ENCODE results near the gene USP3. TPM values are rescaled to one million over a fixed set of nuclear protein-coding genes. Genes with fewer than 3 reads are reported as not detected.
"Not testable (repeated sequence)": the region's sequence is repeated elsewhere in the genome, so short reads cannot be mapped to it uniquely, and the experiment has no call there.

Gene USP3
- total RNA-seq, 1 donor from 2014 or later, result 46.3 TPM

DNA sequence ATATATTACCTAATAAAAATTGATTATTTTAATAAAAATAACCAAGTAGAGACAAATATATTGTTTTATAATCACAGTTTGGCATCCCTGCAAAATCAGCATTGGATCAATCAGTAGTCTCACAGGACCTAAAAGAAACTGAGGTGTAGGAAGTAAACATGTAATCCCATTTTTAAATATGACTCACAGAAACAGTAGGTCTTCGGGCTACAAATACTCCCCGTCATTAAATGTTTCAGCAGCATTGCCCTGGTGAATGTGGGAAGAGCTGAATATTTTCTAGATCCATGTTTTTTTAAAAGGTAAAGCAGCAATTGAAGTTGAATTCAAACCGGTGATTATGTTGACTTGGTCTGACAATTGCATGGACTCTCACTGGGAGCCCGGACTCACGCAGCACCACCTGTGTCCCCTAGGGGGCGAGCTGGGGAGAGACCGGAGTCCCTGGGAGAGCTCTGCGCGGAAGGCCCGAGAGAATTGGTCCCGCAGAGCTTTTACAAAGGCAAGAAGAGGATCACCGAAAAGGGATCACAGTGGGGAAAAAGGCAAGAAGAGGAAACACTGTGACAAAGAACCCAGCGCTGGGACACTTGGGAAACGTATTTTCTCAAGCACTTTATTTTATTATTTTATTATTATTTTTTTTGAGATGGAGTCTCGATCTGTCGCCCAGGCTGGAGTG lies 17.2 kb upstream of the USP3 start:
- TF ChIP-seq, protein P1, sequence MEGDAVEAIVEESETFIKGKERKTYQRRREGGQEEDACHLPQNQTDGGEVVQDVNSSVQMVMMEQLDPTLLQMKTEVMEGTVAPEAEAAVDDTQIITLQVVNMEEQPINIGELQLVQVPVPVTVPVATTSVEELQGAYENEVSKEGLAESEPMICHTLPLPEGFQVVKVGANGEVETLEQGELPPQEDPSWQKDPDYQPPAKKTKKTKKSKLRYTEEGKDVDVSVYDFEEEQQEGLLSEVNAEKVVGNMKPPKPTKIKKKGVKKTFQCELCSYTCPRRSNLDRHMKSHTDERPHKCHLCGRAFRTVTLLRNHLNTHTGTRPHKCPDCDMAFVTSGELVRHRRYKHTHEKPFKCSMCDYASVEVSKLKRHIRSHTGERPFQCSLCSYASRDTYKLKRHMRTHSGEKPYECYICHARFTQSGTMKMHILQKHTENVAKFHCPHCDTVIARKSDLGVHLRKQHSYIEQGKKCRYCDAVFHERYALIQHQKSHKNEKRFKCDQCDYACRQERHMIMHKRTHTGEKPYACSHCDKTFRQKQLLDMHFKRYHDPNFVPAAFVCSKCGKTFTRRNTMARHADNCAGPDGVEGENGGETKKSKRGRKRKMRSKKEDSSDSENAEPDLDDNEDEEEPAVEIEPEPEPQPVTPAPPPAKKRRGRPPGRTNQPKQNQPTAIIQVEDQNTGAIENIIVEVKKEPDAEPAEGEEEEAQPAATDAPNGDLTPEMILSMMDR (IDR thresholded peaks at IDR 0.05; ENCODE audit: insufficient read depth, low read length, poor library complexity, severe bottlenecking), result peak; percentile 97
- Histone ChIP-seq H3K36me3 (ENCODE audit: control insufficient read depth, insufficient read depth, low read length) (no peaks in the 10 kb centered on the region), H3K27me3 (ENCODE audit: control insufficient read depth, insufficient read depth, low read length) (no peaks in the 10 kb centered on the region), H3K4me3 (ENCODE audit: low read depth, low read length) (no peak overlapping the region)
- DNase-seq (ENCODE audit: low read depth), result no peak

DNA sequence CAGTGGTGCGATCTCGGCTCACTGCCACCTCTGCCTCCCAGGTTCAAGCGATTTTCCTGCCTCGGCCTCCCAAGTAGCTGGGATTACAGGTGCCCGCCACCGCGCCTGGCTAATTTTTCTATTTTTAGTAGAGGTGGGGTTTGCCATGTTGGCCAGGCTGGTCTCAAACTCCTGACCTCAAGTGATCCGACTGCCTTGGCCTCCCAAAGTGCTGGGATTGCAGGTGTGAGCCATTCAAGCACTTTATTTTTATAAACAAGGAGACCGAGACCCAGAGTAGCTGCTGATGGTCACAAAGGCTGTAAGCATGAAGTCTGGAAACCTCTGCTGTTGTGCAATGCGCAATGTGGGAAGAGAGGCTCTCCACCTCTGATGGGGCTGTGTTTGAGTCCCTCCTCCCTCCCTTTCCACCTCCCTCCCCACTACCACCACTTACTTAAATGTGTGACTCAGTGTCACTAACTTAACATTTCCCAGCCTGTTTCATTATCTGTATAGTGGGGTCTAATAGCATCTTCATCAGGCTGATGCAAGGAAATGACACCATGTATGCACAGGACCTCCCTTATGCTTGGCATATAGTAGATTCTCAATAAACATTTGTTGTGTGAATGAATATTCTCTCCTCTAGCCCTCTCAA lies 16.5 kb upstream of the USP3 start:
- not testable (repeated sequence) for H3K4me3 ChIP-seq (ENCODE audit: low read depth, low read length); H3K27me3 ChIP-seq (ENCODE audit: control insufficient read depth, insufficient read depth, low read length); DNase-seq (ENCODE audit: low read depth); H3K36me3 ChIP-seq (ENCODE audit: control insufficient read depth, insufficient read depth, low read length)

DNA sequence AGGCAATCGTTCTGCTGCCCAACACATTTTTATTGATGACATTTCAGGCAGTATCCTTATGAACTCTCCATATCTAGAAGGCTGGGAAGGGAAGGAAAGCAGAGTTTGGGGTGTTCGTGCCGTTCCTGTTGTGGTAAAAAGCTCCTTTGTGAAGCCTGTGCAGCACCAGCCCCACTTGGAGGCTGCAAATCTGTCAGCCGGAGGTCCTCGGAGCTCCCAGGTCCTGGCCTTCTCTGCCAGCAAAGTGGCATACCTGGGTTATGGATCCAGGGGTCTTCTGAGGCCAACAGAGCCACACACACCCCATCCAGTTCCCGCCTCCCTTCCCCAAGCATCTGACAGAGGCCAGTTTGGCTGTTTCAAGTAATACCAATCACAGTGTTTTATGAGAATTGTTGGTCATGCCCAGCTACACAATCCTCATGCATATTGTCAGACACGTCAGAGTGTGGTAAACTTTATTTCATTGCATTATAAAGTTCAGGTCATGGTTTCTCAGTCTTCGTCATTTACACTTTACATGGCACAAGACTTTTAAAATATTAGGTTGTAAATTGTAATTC lies 15.9 kb upstream of the USP3 start:
- no peaks in the 10 kb centered on the region for H3K36me3 ChIP-seq (ENCODE audit: control insufficient read depth, insufficient read depth, low read length)
- no peaks in the 10 kb centered on the region for H3K27me3 ChIP-seq (ENCODE audit: control insufficient read depth, insufficient read depth, low read length)
- no peak overlapping the region for H3K4me3 ChIP-seq (ENCODE audit: low read depth, low read length)
- TF ChIP-seq, protein P1 (IDR thresholded peaks at IDR 0.05; ENCODE audit: insufficient read depth, low read length, poor library complexity, severe bottlenecking), result no peak
- DNase-seq (ENCODE audit: low read depth), result no peak

DNA sequence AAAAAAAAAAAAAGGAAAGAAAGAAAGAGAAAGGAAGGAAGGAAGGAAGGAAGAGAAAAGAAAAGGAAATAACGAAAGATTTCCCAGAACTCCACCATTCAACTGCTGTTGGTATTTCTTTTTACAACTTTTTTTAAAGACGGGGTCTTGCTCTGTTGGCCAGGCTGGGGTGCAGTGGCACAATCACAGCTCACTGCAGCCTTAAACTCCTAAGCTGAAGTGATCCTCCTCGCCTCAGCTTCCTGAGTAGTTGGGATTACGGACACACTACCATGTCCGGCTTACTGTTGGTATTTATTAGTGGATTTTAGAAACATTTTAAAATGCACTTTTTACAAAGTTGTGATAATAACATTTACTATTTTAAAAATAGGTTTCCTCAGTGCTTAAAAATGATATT lies 15.0 kb upstream of the USP3 start:
- Histone ChIP-seq H3K4me3 (ENCODE audit: low read depth, low read length) (no peak overlapping the region), H3K36me3 (ENCODE audit: control insufficient read depth, insufficient read depth, low read length) (no peaks in the 10 kb centered on the region), H3K27me3 (ENCODE audit: control insufficient read depth, insufficient read depth, low read length) (no peaks in the 10 kb centered on the region)
- TF ChIP-seq, protein P1 (IDR thresholded peaks at IDR 0.05; ENCODE audit: insufficient read depth, low read length, poor library complexity, severe bottlenecking), result no peak
- DNase-seq (ENCODE audit: low read depth), result no peak

DNA sequence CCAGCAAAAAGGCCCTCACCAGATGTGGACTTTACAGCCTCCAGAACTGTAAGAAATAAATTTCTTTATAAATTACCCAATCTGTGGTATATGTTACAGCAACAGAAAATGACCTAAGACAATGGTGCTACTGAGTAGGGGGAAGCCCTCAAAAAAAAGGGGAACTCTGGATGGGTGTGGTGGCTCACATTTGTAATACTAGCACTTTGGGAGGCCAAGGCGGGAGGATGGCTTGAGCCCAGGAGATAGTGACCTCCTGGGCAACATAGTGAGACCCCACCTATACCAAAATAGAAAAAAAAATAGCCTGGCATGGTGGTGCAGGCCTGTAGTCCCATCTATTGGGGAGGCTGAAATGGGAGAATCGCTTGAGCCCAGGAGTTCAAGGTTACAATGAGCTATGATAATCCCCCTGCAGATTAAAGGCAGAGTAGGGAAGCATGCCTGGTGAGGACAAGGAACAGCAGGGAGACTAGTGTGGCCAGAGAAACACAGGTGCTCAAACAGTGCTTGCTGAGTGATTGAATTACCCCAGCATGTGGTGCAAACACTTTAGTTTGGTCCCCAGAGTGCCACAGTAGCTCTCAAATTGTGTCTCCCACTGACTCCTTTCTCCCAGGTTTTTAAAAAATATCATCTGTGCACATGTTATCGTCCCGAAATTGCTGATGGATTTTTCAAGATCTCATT lies 13.9 kb upstream of the USP3 start:
- Histone ChIP-seq H3K27me3 (ENCODE audit: control insufficient read depth, insufficient read depth, low read length) (no peaks in the 10 kb centered on the region), H3K36me3 (ENCODE audit: control insufficient read depth, insufficient read depth, low read length) (no peaks in the 10 kb centered on the region), H3K4me3 (ENCODE audit: low read depth, low read length) (no peak overlapping the region)
- TF ChIP-seq, protein P1 (IDR thresholded peaks at IDR 0.05; ENCODE audit: insufficient read depth, low read length, poor library complexity, severe bottlenecking), result no peak
- DNase-seq (ENCODE audit: low read depth), result no peak

DNA sequence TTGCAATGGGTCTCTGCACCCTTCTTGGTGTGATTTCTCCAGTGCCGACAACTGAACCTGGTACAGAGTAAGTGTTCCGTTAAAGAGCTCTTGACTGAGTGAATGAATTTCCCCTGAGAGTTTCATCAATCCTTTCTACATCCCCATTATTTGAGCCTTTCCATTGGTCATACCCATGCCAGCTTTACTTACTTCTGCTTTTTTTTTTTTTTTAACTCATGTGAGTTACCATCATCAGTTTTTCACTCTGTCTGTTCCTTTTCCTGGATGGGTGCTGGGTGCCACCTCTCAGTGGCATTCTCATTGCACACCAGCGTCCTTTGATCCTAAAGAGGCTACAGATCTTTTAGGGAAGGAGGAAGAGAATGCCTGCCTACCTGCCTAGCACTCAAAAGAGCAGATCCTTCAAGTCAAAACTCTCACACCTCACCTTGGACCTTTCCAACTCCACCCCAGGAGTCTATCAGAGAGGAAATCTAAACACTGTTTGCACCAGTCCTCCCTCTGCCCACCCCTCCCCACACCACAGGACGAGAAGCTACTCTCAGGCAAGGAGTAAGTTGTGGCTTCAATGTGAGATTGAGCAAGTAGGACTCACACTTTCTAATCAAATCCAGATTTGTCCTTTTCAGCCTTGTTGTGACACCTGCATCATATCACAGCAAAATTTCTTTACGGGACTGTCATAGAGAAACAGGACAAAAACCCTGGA lies 13.1 kb upstream of the USP3 start:
- H3K36me3 ChIP-seq (ENCODE audit: control insufficient read depth, insufficient read depth, low read length), result no peaks in the 10 kb centered on the region
- TF ChIP-seq, protein P1 (IDR thresholded peaks at IDR 0.05; ENCODE audit: insufficient read depth, low read length, poor library complexity, severe bottlenecking), result no peak
- no peak for DNase-seq (ENCODE audit: low read depth)
- no peaks in the 10 kb centered on the region for H3K27me3 ChIP-seq (ENCODE audit: control insufficient read depth, insufficient read depth, low read length)
- H3K4me3 ChIP-seq (ENCODE audit: low read depth, low read length), result no peak overlapping the region
